Endothelial cell of umbilical vein (primary cell): Measurements from ENCODE around the gene PSMA8. TPM values are rescaled to one million over a fixed set of nuclear protein-coding genes. Genes with fewer than 3 reads are reported as not detected.

Experiments
- BruUV-seq: library from RNA; stranded (reverse); fragments of 400-500 nt; replicated peaks from 2 replicates; lab custom pipeline; 2021; lab: Mats Ljungman, UMichigan
- CTCF ChIA-PET: fragments of 300-600, 350-600 bp; sonication (Branson Sonifier 250); formaldehyde crosslinking; loops from one replicate; lab custom pipeline; 2021; ENCODE audit warnings: antibody characterized with exemption, inconsistent platforms; lab: Charles Lee
- POLR2A ChIA-PET: fragments of 300-600, 350-600 bp; sonication (Branson Sonifier 250); formaldehyde crosslinking; loops from one replicate; lab custom pipeline; 2021; ENCODE audit warnings: antibody characterized with exemption, inconsistent platforms; lab: Charles Lee
- DNase-seq: peaks from one replicate; pipeline ENCODE4 v3.0.0-alpha.2; 2011; ENCODE audit warnings: low read depth, low spot score
- FAIRE-seq: peaks from 2 replicates; lab custom pipeline; 2011; peaks lifted over from hg19 to GRCh38; lab: Jason Lieb, UNC
- H2AFZ ChIP-seq: 2 replicates; pipeline ENCODE4 v1.6.0; 2012; ENCODE audit warnings: low read depth, low read length, control low read depth, inconsistent platforms
- H3K27ac ChIP-seq: 2 replicates; pipeline ENCODE4 v1.5.1; 2011; ENCODE audit warnings: low read depth, mild to moderate bottlenecking, control low read depth, low read length, moderate library complexity; ENCODE audit not compliant: insufficient read depth
- H3K27me3 ChIP-seq, 2 experiments: 2 replicates each; pipeline versions ENCODE4 v1.6.0 to v1.6.1; 2011; ENCODE audit warnings: low read length in 2 of 2, mixed read lengths in 1 of 2; ENCODE audit not compliant: control insufficient read depth in 2 of 2, insufficient read depth in 2 of 2
- H3K36me3 ChIP-seq, 2 experiments: 2 replicates in 1 of 2; 3 replicates in 1 of 2; pipeline ENCODE4 v1.5.1; 2011; ENCODE audit warnings: low read length in 2 of 2, mild to moderate bottlenecking in 1 of 2, moderate library complexity in 1 of 2; ENCODE audit not compliant: control insufficient read depth in 2 of 2, insufficient read depth in 2 of 2; ENCODE audit errors: extremely low read depth in 1 of 2
- H3K4me1 ChIP-seq: 3 replicates; pipeline ENCODE4 v1.5.1; 2011; ENCODE audit warnings: mild to moderate bottlenecking, low read length; ENCODE audit not compliant: control insufficient read depth, insufficient read depth; ENCODE audit errors: extremely low read depth
- H3K4me2 ChIP-seq: 2 replicates; pipeline ENCODE4 v1.6.1; 2011; ENCODE audit warnings: low read length, control low read depth, mixed read lengths; ENCODE audit not compliant: insufficient read depth
- H3K4me3 ChIP-seq, 3 experiments: fragments of 200-600 bp in 1 of 3; sonication (generic), shearing (Covaris generic) in 1 of 3; replicated peaks in 1 of 3; 2 replicates each; pipeline ENCODE4 v1.5.1; 2011 to 2016; ENCODE audit warnings: control low read depth in 3 of 3, low read length in 3 of 3, mild to moderate bottlenecking in 2 of 3, inconsistent platforms in 1 of 3, low read depth in 1 of 3, moderate library complexity in 1 of 3; ENCODE audit not compliant: insufficient read depth in 1 of 3
- H3K79me2 ChIP-seq: 2 replicates; pipeline ENCODE4 v1.6.0; 2012; ENCODE audit warnings: low read length, inconsistent platforms; ENCODE audit not compliant: control insufficient read depth, insufficient read depth
- H3K9ac ChIP-seq: replicated peaks from 2 replicates; pipeline ENCODE3; 2011; ENCODE audit warnings: low read length, control low read depth; ENCODE audit not compliant: insufficient read depth; ENCODE audit errors: extremely low read depth
- H3K9me1 ChIP-seq: replicated peaks from 3 replicates; pipeline ENCODE4 v1.6.0; 2011; ENCODE audit warnings: mild to moderate bottlenecking, low read length; ENCODE audit not compliant: control insufficient read depth, insufficient read depth; ENCODE audit errors: extremely low read depth
- H3K9me3 ChIP-seq: replicated peaks from 2 replicates; pipeline ENCODE4 v1.5.1; 2012; ENCODE audit warnings: low read length, inconsistent platforms; ENCODE audit not compliant: control insufficient read depth, insufficient read depth
- H4K20me1 ChIP-seq: replicated peaks from 2 replicates; pipeline ENCODE3; 2011; ENCODE audit warnings: mild to moderate bottlenecking, low read length; ENCODE audit not compliant: control insufficient read depth, insufficient read depth; ENCODE audit errors: extremely low read depth
- CTCF ChIP-seq, 2 donors: IDR thresholded peaks; 1 replicate in 1 of 2; 2 replicates in 1 of 2; pipeline ENCODE4 v1.5.1; 2011; ENCODE audit warnings: low read length in 2 of 2, mild to moderate bottlenecking in 2 of 2, moderate library complexity in 2 of 2, control low read depth in 1 of 2, inconsistent platforms in 1 of 2, low read depth in 1 of 2; ENCODE audit not compliant: insufficient read depth in 1 of 2; ENCODE audit errors: extremely low read depth in 1 of 2
- EZH2 ChIP-seq: IDR thresholded peaks from 2 replicates; pipeline ENCODE4 v1.6.1; 2012; ENCODE audit warnings: borderline replicate concordance, low read depth, mild to moderate bottlenecking, moderate library complexity, low read length, inconsistent platforms; ENCODE audit not compliant: severe bottlenecking
- FOS ChIP-seq: IDR thresholded peaks from 2 replicates; pipeline ENCODE4 v1.6.1; 2011; ENCODE audit warnings: mild to moderate bottlenecking, low read length, moderate library complexity, borderline replicate concordance; ENCODE audit not compliant: insufficient read depth
- GATA2 ChIP-seq: IDR thresholded peaks from 2 replicates; pipeline ENCODE4 v1.7.0; 2011; ENCODE audit warnings: low read depth, mild to moderate bottlenecking, moderate library complexity, mixed read lengths, low read length; ENCODE audit not compliant: insufficient read length, insufficient read depth
- JUN ChIP-seq: IDR thresholded peaks from 2 replicates; pipeline ENCODE4 v1.6.1; 2011; ENCODE audit warnings: borderline replicate concordance, low read depth; ENCODE audit not compliant: insufficient read length, insufficient read depth
- MAX ChIP-seq: IDR thresholded peaks from 2 replicates; pipeline ENCODE4 v1.6.1; 2011; ENCODE audit not compliant: insufficient read depth, insufficient read length
- MYC ChIP-seq: IDR thresholded peaks from one replicate; pipeline ENCODE4 v1.6.1; 2011; ENCODE audit warnings: mild to moderate bottlenecking, low read depth, low read length
- POLR2A ChIP-seq: IDR thresholded peaks from 2 replicates; pipeline ENCODE4 v1.6.1; 2012; ENCODE audit warnings: low read depth, mild to moderate bottlenecking, control low read depth, low read length
- POLR2AphosphoS5 ChIP-seq: IDR thresholded peaks from 2 replicates; pipeline ENCODE4 v1.6.1; 2012; ENCODE audit warnings: low read depth, mild to moderate bottlenecking, control low read depth, low read length, moderate library complexity; ENCODE audit not compliant: insufficient read depth
- dilution Hi-C: fragments of 300-500 bp; cut with MboI; formaldehyde crosslinking; loops from one replicate; pipeline ENCODE4 v1.15.0; 2019; ENCODE audit warnings: low sequenced_read_pairs; ENCODE audit not compliant: extremely low pct_ligation_motif_present
- intact Hi-C: fragments of 100-400 bp; cut with micrococcal nuclease; formaldehyde crosslinking; loops from one replicate; pipeline ENCODE4 v1.10.0; 2022
- polyA plus RNA-seq, 4 experiments: library from polyadenylated mRNA; depleted of rRNA in 3 of 4; stranded (reverse) in 3 of 4; unstranded in 1 of 4; fragments of >200 nt; gene quantifications; 2 replicates each; pipeline versions ENCODE4 v1.2.1 to v1.2.3, GENCODE V29; 2011 to 2012; ENCODE audit warnings: missing spikeins in 1 of 4
- total RNA-seq: library from RNA; stranded (reverse); gene quantifications from 2 replicates; pipeline ENCODE4 v1.2.3, GENCODE V29; 2021

Gene PSMA8
- total and polyA plus RNA-seq, 2 donors (not counting 3 experiments of a cell fraction or from before 2014, with no cell fraction given) = not detected

- H3K27me3 ChIP-seq = no peaks in the 10 kb centered on the region
- H2AFZ ChIP-seq = no peak overlapping the region
- intact Hi-C loops = no loop called here
- no peaks in the 10 kb centered on the region for H4K20me1 ChIP-seq
- FAIRE-seq = no peak
- no peaks in the 10 kb centered on the region for H3K9me3 ChIP-seq
- H3K9ac ChIP-seq = no peak overlapping the region
- H3K79me2 ChIP-seq = no peaks in the 10 kb centered on the region
- ChIA-PET CTCF (no interaction called here), POLR2A (no interaction called here)
- no peaks in the 10 kb centered on the region for H3K9me1 ChIP-seq
- no peak for DNase-seq
- H3K27ac ChIP-seq = no peak overlapping the region
- no peaks in the 10 kb centered on the region for H3K4me1 ChIP-seq
- H3K36me3 ChIP-seq = no peaks in the 10 kb centered on the region
- no peak for TF ChIP-seq MYC
- TF ChIP-seq POLR2A = no peak
- no peak for TF ChIP-seq CTCF (IDR thresholded peaks at IDR 0.05; ENCODE audit: extremely low read depth in 1 of 2, insufficient read depth in 1 of 2, low read depth in 1 of 2, low read length in 2 of 2)
- no peak for TF ChIP-seq GATA2
- H3K4me2 ChIP-seq = no peak overlapping the region
- no peak overlapping the region for H3K4me3 ChIP-seq
- BruUV-seq = no TSS peak
- dilution Hi-C loops = no loop called here
Observed at GRCh38 chr18:26205318-26205717, 71.6 kb downstream of the PSMA8 start.

GRCh38 chr18:26206488-26206887, 72.8 kb downstream of the PSMA8 start:
- DNase-seq (no peak), FAIRE-seq (no peak)
- dilution Hi-C loops = no loop called here
- Histone ChIP-seq H3K36me3 (no peaks in the 10 kb centered on the region), H3K9ac (no peak overlapping the region), H3K4me3 (no peak overlapping the region), H3K27me3 (no peaks in the 10 kb centered on the region), H3K9me1 (no peaks in the 10 kb centered on the region), H3K9me3 (no peaks in the 10 kb centered on the region), H3K4me1 (no peaks in the 10 kb centered on the region), H3K27ac (no peak overlapping the region), H2AFZ (no peak overlapping the region), H3K4me2 (no peak overlapping the region), H4K20me1 (no peaks in the 10 kb centered on the region), H3K79me2 (no peaks in the 10 kb centered on the region)
- no peak for TF ChIP-seq CTCF (IDR thresholded peaks at IDR 0.05; ENCODE audit: extremely low read depth in 1 of 2, insufficient read depth in 1 of 2, low read depth in 1 of 2, low read length in 2 of 2)
- no peak for TF ChIP-seq POLR2AphosphoS5
- no peak for TF ChIP-seq FOS
- TF ChIP-seq MYC = no peak
- TF ChIP-seq JUN = no peak
- TF ChIP-seq EZH2 = no peak
- no peak for TF ChIP-seq MAX
- no peak for TF ChIP-seq GATA2
- TF ChIP-seq POLR2A = no peak
- POLR2A ChIA-PET = no interaction called here
- BruUV-seq = no TSS peak
- CTCF ChIA-PET = no interaction called here
- intact Hi-C loops = no loop called here
